Midbrain (tissue), 1 donor: ENCODE data around the gene APLP1.
"Not testable (repeated sequence)": the region's sequence is repeated elsewhere in the genome, so short reads cannot be mapped to it uniquely, and the experiment has no call there.

Source experiments
- DNase-seq: peaks from one replicate; lab custom pipeline; 2025; lab: John Stamatoyannopoulos, UW

Gene APLP1

GRCh38 chr19:35852029-35852780, 16.2 kb upstream of the APLP1 start, which contains the start of gene NPHS1:
TSS of gene NPHS1 (minus strand) at chr19:35852504. CDS start at chr19:35851837, 667 bp downstream.
- no peak for DNase-seq

- DNase-seq: no peak
These were observed 15.2 kb upstream of the APLP1 start for GRCh38 chr19:35853038-35853756.

GRCh38 chr19:35856546-35857149, 11.7 kb upstream of the APLP1 start, which contains the start of gene KIRREL2:
TSS of gene KIRREL2 (plus strand) at chr19:35856911. CDS start at chr19:35857120, 209 bp downstream.
- DNase-seq: no peak

- DNase-seq: no peak
These were observed 10.1 kb upstream of the APLP1 start for GRCh38 chr19:35858311-35858710.

- no peak for DNase-seq
These were observed 9.0 kb upstream of the APLP1 start for GRCh38 chr19:35859414-35859813.

GRCh38 chr19:35860436-35860817, 7.9 kb upstream of the APLP1 start:
- DNase-seq: no peak

GRCh38 chr19:35860818-35861639, 7.3 kb upstream of the APLP1 start:
- DNase-seq: no peak

- no peak for DNase-seq
These were observed 6.7 kb upstream of the APLP1 start for GRCh38 chr19:35861640-35862160.

GRCh38 chr19:35862528-35862927, 5.8 kb upstream of the APLP1 start:
- no peak for DNase-seq

GRCh38 chr19:35863018-35863417, 5.4 kb upstream of the APLP1 start:
- DNase-seq: no peak

- DNase-seq: no peak
These were observed 501 bp downstream of the APLP1 start for GRCh38 chr19:35868823-35869326.

GRCh38 chr19:35869327-35870123, 1.2 kb downstream of the APLP1 start:
- DNase-seq: peak; percentile 70

GRCh38 chr19:35870124-35870736, 1.9 kb downstream of the APLP1 start:
- DNase-seq: not testable (repeated sequence)

- no peak for DNase-seq
These were observed 2.4 kb downstream of the APLP1 start for GRCh38 chr19:35870798-35871197.

- no peak for DNase-seq
These were observed 3.2 kb downstream of the APLP1 start for GRCh38 chr19:35871611-35872010.

- no peak for DNase-seq
These were observed 3.8 kb downstream of the APLP1 start for GRCh38 chr19:35872180-35872579.

GRCh38 chr19:35874392-35874930, 6.1 kb downstream of the APLP1 start:
- no peak for DNase-seq

GRCh38 chr19:35879068-35879467, 10.7 kb downstream of the APLP1 start:
- no peak for DNase-seq

GRCh38 chr19:35879770-35880317, 11.5 kb downstream of the APLP1 start:
- peak; percentile 83 for DNase-seq
